Hepatocyte (in vitro differentiated cells): ENCODE measurements around the gene RGS17. TPM values are rescaled to one million over a fixed set of nuclear protein-coding genes. Genes with fewer than 3 reads are reported as not detected.
A peak's percentile ranks its signal among the peaks of the same experiment; 100 is the strongest.
"Not testable (repeated sequence)": the region's sequence is repeated elsewhere in the genome, so short reads cannot be mapped to it uniquely, and the experiment has no call there.

Experiments used
- DNase-seq: peaks from one replicate; pipeline ENCODE4 v3.0.0-alpha.2; 2016; ENCODE audit warnings: low spot score
- H2AFZ ChIP-seq: fragments of 200-600 bp; sonication (generic); 2 replicates; pipeline ENCODE4 v1.6.0; 2016; ENCODE audit warnings: antibody characterized with exemption, mild to moderate bottlenecking
- H3K27ac ChIP-seq: fragments of 200-600 bp; sonication (generic); 2 replicates; pipeline ENCODE4 v1.5.1; 2016; ENCODE audit warnings: mild to moderate bottlenecking
- H3K27me3 ChIP-seq: fragments of 200-600 bp; sonication (generic); 2 replicates; pipeline ENCODE4 v1.6.1; 2016
- H3K36me3 ChIP-seq: fragments of 200-600 bp; sonication (generic); replicated peaks from 2 replicates; pipeline ENCODE4 v1.5.1; 2016; ENCODE audit warnings: low read depth; ENCODE audit not compliant: insufficient read depth
- H3K4me1 ChIP-seq: fragments of 200-600 bp; sonication (generic); 2 replicates; pipeline ENCODE4 v1.5.1; 2016; ENCODE audit warnings: mild to moderate bottlenecking, moderate library complexity; ENCODE audit not compliant: insufficient read depth
- H3K4me2 ChIP-seq: fragments of 200-600 bp; sonication (generic); 2 replicates; pipeline ENCODE4 v1.6.0; 2016
- H3K4me3 ChIP-seq: fragments of 200-600 bp; sonication (generic); 2 replicates; pipeline ENCODE4 v1.5.1; 2016; ENCODE audit warnings: mild to moderate bottlenecking
- H3K79me2 ChIP-seq: fragments of 200-600 bp; sonication (generic); 2 replicates; pipeline ENCODE4 v1.6.0; 2017; ENCODE audit warnings: mild to moderate bottlenecking
- H3K9me2 ChIP-seq: fragments of 200-600 bp; sonication (generic); replicated peaks from 2 replicates; pipeline ENCODE4 v1.6.0; 2017; ENCODE audit warnings: mild to moderate bottlenecking; ENCODE audit not compliant: insufficient read depth
- H3K9me3 ChIP-seq: fragments of 200-600 bp; sonication (generic); 2 replicates; pipeline ENCODE4 v1.5.1; 2016; ENCODE audit warnings: low read depth, mild to moderate bottlenecking
- H4K20me1 ChIP-seq: fragments of 200-600 bp; sonication (generic); 2 replicates; pipeline ENCODE4 v1.6.0; 2016; ENCODE audit warnings: mild to moderate bottlenecking; ENCODE audit not compliant: insufficient read depth, poor library complexity, severe bottlenecking
- CTCF ChIP-seq: fragments of 200-600 bp; sonication (generic); IDR thresholded peaks from 2 replicates; pipeline ENCODE4 v1.5.1; 2016; ENCODE audit warnings: antibody characterized with exemption, mild to moderate bottlenecking; ENCODE audit not compliant: poor library complexity
- EZH2 ChIP-seq: fragments of 200-600 bp; sonication (generic); IDR thresholded peaks from 2 replicates; pipeline ENCODE4 v1.6.1; 2016; ENCODE audit warnings: antibody characterized with exemption, mild to moderate bottlenecking, borderline replicate concordance
- EZH2phosphoT487 ChIP-seq: fragments of 200-600 bp; sonication (generic); IDR thresholded peaks from one replicate; pipeline ENCODE4 v1.6.1; 2018; ENCODE audit warnings: antibody characterized with exemption, mild to moderate bottlenecking, low read depth, moderate library complexity; ENCODE audit not compliant: unreplicated experiment, severe bottlenecking
- WGBS: methylation state at CpG from one replicate; pipeline ENCODE4 v1.1.6; 2016; ENCODE audit warnings: low lambda C conversion rate; ENCODE audit errors: missing lambda C conversion rate; 5-methylcytosine and 5-hydroxymethylcytosine counted together
- polyA plus RNA-seq: library from polyadenylated mRNA; unstranded; fragments of >200 nt; fragmentation: Nextera tagmentation; extraction: Ambion mirVana; gene quantifications from 2 replicates; pipeline ENCODE4 v1.2.1, GENCODE V29; 2016
- total RNA-seq: library from RNA; depleted of rRNA; stranded (reverse); fragments of >200 nt; gene quantifications from 2 replicates; pipeline ENCODE4 v1.2.3, GENCODE V29; 2014

The RGS17 gene
- total and polyA plus RNA-seq, 2 experiments from 2014 or later: 0.27 to 0.97 TPM

GRCh38 chr6:153117986-153118879, 12.8 kb downstream of the RGS17 start:
- Histone ChIP-seq H4K20me1 (no peaks in the 10 kb centered on the region), H3K27ac (no peak overlapping the region), H3K79me2 (no peaks in the 10 kb centered on the region), H3K4me3 (no peak overlapping the region), H3K4me2 (no peak overlapping the region), H2AFZ (no peak overlapping the region), H3K4me1 (no peaks in the 10 kb centered on the region), H3K36me3 (no peaks in the 10 kb centered on the region), H3K9me3 (no peaks in the 10 kb centered on the region), H3K27me3 (peaks cover under 1% of the 10 kb centered on the region), H3K9me2 (no peaks in the 10 kb centered on the region)
- 76% methylated on average over 3 of the region's 3 CpGs for WGBS
- DNase-seq: no peak
- no peak for TF ChIP-seq CTCF
- TF ChIP-seq EZH2: no peak
- no peak for TF ChIP-seq EZH2phosphoT487

- not testable (repeated sequence) for H3K4me2 ChIP-seq, H3K79me2 ChIP-seq, H3K4me1 ChIP-seq, H2AFZ ChIP-seq, H4K20me1 ChIP-seq, DNase-seq, H3K36me3 ChIP-seq, H3K9me2 ChIP-seq, H3K4me3 ChIP-seq, H3K9me3 ChIP-seq, H3K27ac ChIP-seq, H3K27me3 ChIP-seq
- WGBS: 76% methylated on average over 9 of the region's 9 CpGs
Measured at GRCh38 chr6:153111082-153111481, 20.0 kb downstream of the RGS17 start.

- H3K9me2 ChIP-seq, H3K4me1 ChIP-seq, H3K79me2 ChIP-seq, H3K27me3 ChIP-seq, H4K20me1 ChIP-seq, H3K4me3 ChIP-seq, H3K4me2 ChIP-seq, DNase-seq, H3K36me3 ChIP-seq, H3K27ac ChIP-seq, H3K9me3 ChIP-seq, H2AFZ ChIP-seq: not testable (repeated sequence)
- WGBS: 89% methylated on average over 11 of the region's 11 CpGs
Measured at GRCh38 chr6:153110612-153111011, 20.5 kb downstream of the RGS17 start.

GRCh38 chr6:153108315-153108714, 22.8 kb downstream of the RGS17 start:
- no peak for DNase-seq
- H3K4me1 ChIP-seq: no peaks in the 10 kb centered on the region
- no peak overlapping the region for H3K4me2 ChIP-seq
- H3K79me2 ChIP-seq: no peaks in the 10 kb centered on the region
- TF ChIP-seq EZH2phosphoT487 (no peak), EZH2 (no peak), CTCF (peak; percentile 27)
- no peaks in the 10 kb centered on the region for H4K20me1 ChIP-seq
- no peaks in the 10 kb centered on the region for H3K9me2 ChIP-seq
- H3K4me3 ChIP-seq: no peak overlapping the region
- H2AFZ ChIP-seq: no peak overlapping the region
- H3K9me3 ChIP-seq: no peaks in the 10 kb centered on the region
- no peaks in the 10 kb centered on the region for H3K27me3 ChIP-seq
- H3K36me3 ChIP-seq: no peaks in the 10 kb centered on the region
- H3K27ac ChIP-seq: no peak overlapping the region
